ENCODE measurements around the gene CEBPG.

DNA sequence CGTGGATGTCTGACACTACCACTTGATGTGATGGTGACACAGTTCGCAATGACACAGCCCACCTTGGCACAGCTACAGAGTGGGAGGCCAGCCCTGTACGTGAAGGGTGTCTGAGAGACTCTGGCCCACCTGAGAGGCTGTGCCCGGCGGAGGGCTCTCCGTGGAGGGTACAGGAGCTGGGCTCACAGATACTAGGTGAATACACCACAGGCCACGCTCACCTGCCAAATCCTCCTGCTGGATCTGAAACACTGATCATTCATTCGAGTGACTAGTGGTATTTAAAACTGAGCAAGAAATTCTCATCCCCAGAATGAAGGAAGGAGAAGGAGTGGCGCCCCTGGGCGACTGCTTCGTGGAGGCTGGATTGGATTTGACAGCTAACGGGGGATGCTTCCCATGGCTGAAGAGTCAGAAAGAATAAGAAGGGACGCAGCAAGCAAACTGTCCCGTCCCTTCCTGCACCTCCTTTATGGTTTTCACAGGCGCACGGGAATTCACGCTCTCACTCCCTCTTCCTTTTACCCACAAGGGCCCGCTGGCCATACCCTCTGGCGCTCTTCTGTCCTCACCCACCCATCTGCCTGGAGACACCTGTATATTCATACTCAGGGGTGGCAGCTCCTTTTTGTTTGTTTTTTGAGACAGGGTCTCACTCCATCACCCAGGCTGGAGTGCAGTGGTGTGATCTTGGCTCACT, 25.0 kb downstream of the CEBPG start:
- TF ChIP-seq POLR2AphosphoS5 (IDR thresholded peaks at IDR 0.05; ENCODE audit: borderline replicate concordance, low read depth, low read length) (no peak), EZH2 (IDR thresholded peaks at IDR 0.05) (no peak)
